Inferior parietal cortex (tissue), 1 donor: ENCODE data around the gene ABHD6.

Source experiments
- DNase-seq: peaks from one replicate; pipeline ENCODE4 v3.0.0-alpha.2; 2016; ENCODE audit errors: extremely low spot score

ABHD6 gene

GRCh38 chr3:58342676-58343075, 105.1 kb downstream of the ABHD6 start:
- no peak for DNase-seq
